GM21619 (cell line): ENCODE measurements around the gene KRTDAP.

Experiments used
- ATAC-seq: cut with Tn5 transposase; IDR thresholded peaks from one replicate; pipeline ENCODE4 v1.9.1; 2021; ENCODE audit not compliant: unreplicated experiment

Gene KRTDAP

GRCh38 chr19:35457173-35457572, 33.1 kb downstream of the KRTDAP start:
- peak; percentile 43 for ATAC-seq

GRCh38 chr19:35455616-35456201, 34.6 kb downstream of the KRTDAP start:
- no peak for ATAC-seq

- no peak for ATAC-seq
These were observed 35.6 kb downstream of the KRTDAP start for GRCh38 chr19:35454663-35455062.

GRCh38 chr19:35451338-35452096, 38.7 kb downstream of the KRTDAP start:
- ATAC-seq = no peak

GRCh38 chr19:35449359-35450043, 40.8 kb downstream of the KRTDAP start:
- ATAC-seq = no peak

GRCh38 chr19:35447606-35448469, 42.4 kb downstream of the KRTDAP start, which contains the start of gene FFAR2:
TSS of gene FFAR2 (plus strand) at chr19:35448257. CDS start at chr19:35449715, 1,458 bp downstream.
- no peak for ATAC-seq

- ATAC-seq = no peak
These were observed 44.3 kb downstream of the KRTDAP start for GRCh38 chr19:35445826-35446593.

GRCh38 chr19:35444735-35445134, 45.5 kb downstream of the KRTDAP start:
- ATAC-seq = no peak

GRCh38 chr19:35442091-35442490, 48.2 kb downstream of the KRTDAP start:
- ATAC-seq = no peak

GRCh38 chr19:35439921-35440320, 50.3 kb downstream of the KRTDAP start:
- ATAC-seq = no peak

GRCh38 chr19:35438527-35438926, 51.7 kb downstream of the KRTDAP start:
- ATAC-seq = no peak

GRCh38 chr19:35438096-35438495, 52.2 kb downstream of the KRTDAP start:
- ATAC-seq = no peak

GRCh38 chr19:35437406-35437951, 52.8 kb downstream of the KRTDAP start:
- no peak for ATAC-seq
